K562 (cell line): ENCODE measurements around the gene NSG2. TPM values are rescaled to one million over a fixed set of nuclear protein-coding genes. Genes with fewer than 3 reads are reported as not detected.

Source experiments
- ATAC-seq: fragments of 200-7000 bp; cut with Tn5 transposase; 3 replicates; pipeline ENCODE4 v1.9.1; 2020; ENCODE audit warnings: moderate library complexity
- BruUV-seq: library from RNA; stranded (reverse); fragments of 400-500 nt; replicated peaks from 2 replicates; lab custom pipeline; 2021; lab: Mats Ljungman, UMichigan
- CTCF ChIA-PET: fragments of 300-600 bp; formaldehyde crosslinking; extraction: SDS; loops from one replicate; lab custom pipeline; 2021; ENCODE audit warnings: low intra/inter-chr PET ratio; lab: Yijun Ruan, JAX
- POLR2A ChIA-PET: fragments of 300-600, 350-650 bp; sonication (Branson Sonifier 250); formaldehyde crosslinking; extraction: SDS; loops from one replicate; lab custom pipeline; 2021; ENCODE audit warnings: antibody characterized with exemption, inconsistent platforms; lab: Yijun Ruan, JAX
- DNase-seq, 4 experiments: peaks; one replicate each; pipeline versions ENCODE4 v3.0.0 to v3.0.0-alpha.2; 2011 to 2018; ENCODE audit warnings: low spot score in 3 of 4, mixed read lengths in 3 of 4; ENCODE audit errors: extremely low read depth in 1 of 4
- FAIRE-seq: peaks from 2 replicates; lab custom pipeline; 2011; peaks lifted over from hg19 to GRCh38; lab: Jason Lieb, UNC
- H2AFZ ChIP-seq: 2 replicates; pipeline ENCODE4 v1.6.0; 2011; ENCODE audit warnings: low read depth, low read length, control low read depth, inconsistent platforms
- H3K27ac ChIP-seq: fragments of 200-600 bp; 3 replicates; pipeline ENCODE4 v1.8.0; 2011; ENCODE audit warnings: low read depth, mild to moderate bottlenecking, control low read depth, inconsistent platforms, low read length, moderate library complexity, mixed read lengths; ENCODE audit errors: extremely low read depth
- H3K27me3 ChIP-seq, 2 experiments: fragments of 300-600 bp in 1 of 2; 2 replicates in 1 of 2; 3 replicates in 1 of 2; pipeline versions ENCODE4 v1.6.0 to v1.8.0; 2011; ENCODE audit warnings: inconsistent platforms in 2 of 2, low read length in 2 of 2, mild to moderate bottlenecking in 1 of 2, mixed read lengths in 1 of 2, moderate library complexity in 1 of 2; ENCODE audit not compliant: control insufficient read depth in 2 of 2, insufficient read depth in 2 of 2
- H3K36me3 ChIP-seq: fragments of 300-600 bp; 3 replicates; pipeline ENCODE4 v1.8.0; 2011; ENCODE audit warnings: mild to moderate bottlenecking, low read length, inconsistent platforms; ENCODE audit not compliant: control insufficient read depth, insufficient read depth
- H3K4me1 ChIP-seq, 2 experiments: fragments of 200-600 bp in 1 of 2; replicated peaks in 1 of 2; 2 replicates in 1 of 2; 3 replicates in 1 of 2; pipeline versions ENCODE4 v1.5.1 to v1.8.0; 2011; ENCODE audit warnings: inconsistent platforms in 2 of 2, low read length in 2 of 2, mild to moderate bottlenecking in 1 of 2, mixed read lengths in 1 of 2, moderate library complexity in 1 of 2; ENCODE audit not compliant: control insufficient read depth in 2 of 2, insufficient read depth in 2 of 2
- H3K4me2 ChIP-seq: 2 replicates; pipeline ENCODE4 v1.6.1; 2011; ENCODE audit warnings: low read length, control low read depth, inconsistent platforms, mixed read lengths; ENCODE audit not compliant: insufficient read depth
- H3K4me3 ChIP-seq: fragments of 200-600 bp; sonication (generic), shearing (Covaris generic); 2 replicates; pipeline ENCODE4 v1.5.1; 2016; ENCODE audit warnings: control low read depth, inconsistent platforms
- H3K79me2 ChIP-seq: fragments of 200-600 bp; 3 replicates; pipeline ENCODE4 v1.8.0; 2011; ENCODE audit warnings: low read length, inconsistent platforms; ENCODE audit not compliant: control insufficient read depth, insufficient read depth
- H3K9ac ChIP-seq, 2 experiments: 2 replicates each; pipeline versions ENCODE4 v1.6.0 to v1.6.1; 2011; ENCODE audit warnings: low read depth in 2 of 2, low read length in 2 of 2, control low read depth in 1 of 2, inconsistent platforms in 1 of 2, mild to moderate bottlenecking in 1 of 2, mixed read lengths in 1 of 2; ENCODE audit not compliant: insufficient read depth in 1 of 2
- H3K9me1 ChIP-seq: one replicate; pipeline ENCODE4 v1.6.0; 2011; ENCODE audit warnings: inconsistent platforms, mild to moderate bottlenecking, low read length, moderate library complexity; ENCODE audit not compliant: control insufficient read depth, insufficient read depth
- H3K9me3 ChIP-seq: replicated peaks from 2 replicates; pipeline ENCODE4 v1.5.1; 2011; ENCODE audit warnings: low read depth, low read length, inconsistent platforms; ENCODE audit not compliant: control insufficient read depth, insufficient read depth
- H4K20me1 ChIP-seq: replicated peaks from 2 replicates; pipeline ENCODE4 v1.6.1; 2011; ENCODE audit warnings: low read length, inconsistent platforms, mixed read lengths; ENCODE audit not compliant: control insufficient read depth, insufficient read depth
- C11orf30 ChIP-seq: fragments of 450-650 bp; IDR thresholded peaks from 2 replicates; pipeline ENCODE4 v1.6.1; 2016; ENCODE audit warnings: low read depth, mild to moderate bottlenecking
- CBFA2T2 ChIP-seq: fragments of 450-650 bp; conservative IDR thresholded peaks from 2 replicates; pipeline ENCODE4 v1.6.1; 2017; ENCODE audit warnings: mild to moderate bottlenecking
- MAFF ChIP-seq: IDR thresholded peaks from 2 replicates; pipeline ENCODE4 v1.6.1; 2012; ENCODE audit warnings: low read length, improper control_type of control experiment
- MAFK ChIP-seq: IDR thresholded peaks from 2 replicates; pipeline ENCODE4 v1.6.1; 2011; ENCODE audit warnings: low read length, improper control_type of control experiment
- PHF21A ChIP-seq: fragments of 450-650 bp; IDR thresholded peaks from 2 replicates; pipeline ENCODE4 v1.6.1; 2017; ENCODE audit warnings: low read depth, borderline replicate concordance
- WGBS: fragments of 100-300 bp; shearing (Covaris generic); methylation state at CpG from one replicate; pipeline ENCODE4 v1.1.6; 2016; ENCODE audit warnings: low coverage, mixed read lengths; ENCODE audit not compliant: insufficient coverage; ENCODE audit errors: missing lambda C conversion rate; 5-methylcytosine and 5-hydroxymethylcytosine counted together
- in situ Hi-C: fragments of 300-500 bp; cut with MboI; formaldehyde crosslinking; loops from 4 replicates; pipeline ENCODE4 v1.15.0; 2018; ENCODE audit warnings: inconsistent platforms, mixed read lengths
- intact Hi-C: fragments of 100-400 bp; cut with micrococcal nuclease; formaldehyde crosslinking; loops from 2 replicates; pipeline ENCODE4 v1.14.2; 2022
- polyA plus RNA-seq, 8 experiments: library from polyadenylated mRNA; depleted of rRNA in 4 of 8; stranded (reverse) in 5 of 8; unstranded in 3 of 8; fragments of >200 nt; fragmentation: Nextera tagmentation in 2 of 8; fragmentation: Illumina TruSeq in 1 of 8; extraction: Ambion mirVana in 2 of 8; extraction: Trizol in 1 of 8; gene quantifications; 2 replicates each; pipeline versions ENCODE4 v1.2.1 to v1.2.3, GENCODE V29; 2011 to 2014; ENCODE audit warnings: inconsistent platforms in 1 of 8, missing spikeins in 1 of 8
- total RNA-seq, 7 experiments: library from RNA; depleted of rRNA in 6 of 7; stranded (reverse); fragments of >200 nt in 6 of 7; fragmentation: Illumina TruSeq in 2 of 7; extraction: Trizol in 2 of 7; gene quantifications; 2 replicates each; pipeline versions ENCODE4 v1.2.1 to v1.2.3, GENCODE V29; 2011 to 2021; ENCODE audit warnings: low replicate concordance in 1 of 7
- TF ChIP-seq, protein P1 (sequence below): fragments of 450-650 bp; IDR thresholded peaks from 2 replicates; pipeline ENCODE4 v1.6.1; 2018; ENCODE audit not compliant: partially characterized antibody
- TF ChIP-seq, protein P2 (sequence below): fragments of 250-450 bp; sonication (Bioruptor Pico); IDR thresholded peaks from 2 replicates; pipeline ENCODE4 v1.4.0; 2020; ENCODE audit warnings: mild to moderate bottlenecking, moderate library complexity, borderline replicate concordance
- TF ChIP-seq, protein P3 (sequence below): fragments of 450-650 bp; IDR thresholded peaks from 2 replicates; pipeline ENCODE4 v1.6.1; 2016; ENCODE audit warnings: missing biosample characterization, missing genetic modification characterization

NSG2 gene
- total and polyA plus RNA-seq, 9 of the 15 experiments (the other 6 are each of a cell fraction or from before 2014, with no cell fraction given), result not detected

DNA sequence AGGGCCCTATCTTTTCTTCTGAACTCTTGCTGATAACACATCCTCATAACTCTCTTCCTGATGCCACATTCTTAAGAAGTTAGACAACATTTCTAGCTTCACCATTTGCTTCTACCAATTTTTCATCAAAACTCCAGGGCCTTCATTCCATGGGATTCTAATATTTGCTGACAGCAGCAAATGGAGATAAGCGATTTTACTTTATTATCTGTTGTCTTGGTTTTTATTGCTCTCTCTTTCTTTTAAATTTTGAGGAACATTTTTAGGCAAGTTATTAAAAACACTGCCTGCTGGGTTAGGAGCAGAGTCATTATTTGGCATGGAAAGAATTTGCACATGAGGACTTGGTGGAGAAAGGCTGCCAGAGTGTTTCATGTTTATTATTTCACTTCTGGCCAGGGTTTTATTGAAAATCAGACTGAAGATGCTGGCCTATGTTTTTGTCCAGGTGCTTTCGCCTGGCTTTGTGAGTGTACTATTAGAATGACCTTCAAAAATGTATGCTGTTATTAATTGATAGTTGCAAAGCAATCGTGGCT lies 27.7 kb downstream of the NSG2 start:
- no peak for DNase-seq
- intact Hi-C loops, result no loop called here
- no TSS peak for BruUV-seq
- Histone ChIP-seq H3K4me3 (no peak overlapping the region), H2AFZ (no peak overlapping the region), H4K20me1 (no peaks in the 10 kb centered on the region), H3K79me2 (no peaks in the 10 kb centered on the region), H3K9me1 (no peaks in the 10 kb centered on the region), H3K36me3 (no peaks in the 10 kb centered on the region), H3K27me3 (peaks cover 9 to 38% of the 10 kb centered on the region in 2 experiments; a peak in 4 of 5 replicates), H3K9me3 (no peaks in the 10 kb centered on the region), H3K27ac (no peak overlapping the region), H3K4me1 (no peaks in the 10 kb centered on the region; a peak in 1 of 5 replicates), H3K4me2 (no peak overlapping the region), H3K9ac (no peak overlapping the region)
- ChIA-PET CTCF (no interaction called here), POLR2A (no interaction called here)
- 0% methylated on average over 3 of the region's 3 CpGs for WGBS
- peak; percentile 22; the same call in 1 of the 2 replicates for TF ChIP-seq MAFF
- TF ChIP-seq, protein P1, sequence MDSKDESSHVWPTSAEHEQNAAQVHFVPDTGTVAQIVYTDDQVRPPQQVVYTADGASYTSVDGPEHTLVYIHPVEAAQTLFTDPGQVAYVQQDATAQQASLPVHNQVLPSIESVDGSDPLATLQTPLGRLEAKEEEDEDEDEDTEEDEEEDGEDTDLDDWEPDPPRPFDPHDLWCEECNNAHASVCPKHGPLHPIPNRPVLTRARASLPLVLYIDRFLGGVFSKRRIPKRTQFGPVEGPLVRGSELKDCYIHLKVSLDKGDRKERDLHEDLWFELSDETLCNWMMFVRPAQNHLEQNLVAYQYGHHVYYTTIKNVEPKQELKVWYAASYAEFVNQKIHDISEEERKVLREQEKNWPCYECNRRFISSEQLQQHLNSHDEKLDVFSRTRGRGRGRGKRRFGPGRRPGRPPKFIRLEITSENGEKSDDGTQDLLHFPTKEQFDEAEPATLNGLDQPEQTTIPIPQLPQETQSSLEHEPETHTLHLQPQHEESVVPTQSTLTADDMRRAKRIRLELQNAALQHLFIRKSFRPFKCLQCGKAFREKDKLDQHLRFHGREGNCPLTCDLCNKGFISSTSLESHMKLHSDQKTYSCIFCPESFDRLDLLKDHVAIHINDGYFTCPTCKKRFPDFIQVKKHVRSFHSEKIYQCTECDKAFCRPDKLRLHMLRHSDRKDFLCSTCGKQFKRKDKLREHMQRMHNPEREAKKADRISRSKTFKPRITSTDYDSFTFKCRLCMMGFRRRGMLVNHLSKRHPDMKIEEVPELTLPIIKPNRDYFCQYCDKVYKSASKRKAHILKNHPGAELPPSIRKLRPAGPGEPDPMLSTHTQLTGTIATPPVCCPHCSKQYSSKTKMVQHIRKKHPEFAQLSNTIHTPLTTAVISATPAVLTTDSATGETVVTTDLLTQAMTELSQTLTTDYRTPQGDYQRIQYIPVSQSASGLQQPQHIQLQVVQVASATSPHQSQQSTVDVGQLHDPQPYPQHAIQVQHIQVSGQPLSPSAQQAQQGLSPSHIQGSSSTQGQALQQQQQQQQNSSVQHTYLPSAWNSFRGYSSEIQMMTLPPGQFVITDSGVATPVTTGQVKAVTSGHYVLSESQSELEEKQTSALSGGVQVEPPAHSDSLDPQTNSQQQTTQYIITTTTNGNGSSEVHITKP, result no peak
- no peak for TF ChIP-seq CBFA2T2
- 0 out of 2 replicates have a peak, but pooled peaks have one; percentile 23 for TF ChIP-seq C11orf30
- TF ChIP-seq, protein P2, sequence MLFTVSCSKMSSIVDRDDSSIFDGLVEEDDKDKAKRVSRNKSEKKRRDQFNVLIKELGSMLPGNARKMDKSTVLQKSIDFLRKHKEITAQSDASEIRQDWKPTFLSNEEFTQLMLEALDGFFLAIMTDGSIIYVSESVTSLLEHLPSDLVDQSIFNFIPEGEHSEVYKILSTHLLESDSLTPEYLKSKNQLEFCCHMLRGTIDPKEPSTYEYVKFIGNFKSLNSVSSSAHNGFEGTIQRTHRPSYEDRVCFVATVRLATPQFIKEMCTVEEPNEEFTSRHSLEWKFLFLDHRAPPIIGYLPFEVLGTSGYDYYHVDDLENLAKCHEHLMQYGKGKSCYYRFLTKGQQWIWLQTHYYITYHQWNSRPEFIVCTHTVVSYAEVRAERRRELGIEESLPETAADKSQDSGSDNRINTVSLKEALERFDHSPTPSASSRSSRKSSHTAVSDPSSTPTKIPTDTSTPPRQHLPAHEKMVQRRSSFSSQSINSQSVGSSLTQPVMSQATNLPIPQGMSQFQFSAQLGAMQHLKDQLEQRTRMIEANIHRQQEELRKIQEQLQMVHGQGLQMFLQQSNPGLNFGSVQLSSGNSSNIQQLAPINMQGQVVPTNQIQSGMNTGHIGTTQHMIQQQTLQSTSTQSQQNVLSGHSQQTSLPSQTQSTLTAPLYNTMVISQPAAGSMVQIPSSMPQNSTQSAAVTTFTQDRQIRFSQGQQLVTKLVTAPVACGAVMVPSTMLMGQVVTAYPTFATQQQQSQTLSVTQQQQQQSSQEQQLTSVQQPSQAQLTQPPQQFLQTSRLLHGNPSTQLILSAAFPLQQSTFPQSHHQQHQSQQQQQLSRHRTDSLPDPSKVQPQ (CRISPR knock-in tag), result no peak
- TF ChIP-seq PHF21A, result no peak
- TF ChIP-seq MAFK, result peak; percentile 12; the same call in 1 of the 2 replicates
- TF ChIP-seq, protein P3, sequence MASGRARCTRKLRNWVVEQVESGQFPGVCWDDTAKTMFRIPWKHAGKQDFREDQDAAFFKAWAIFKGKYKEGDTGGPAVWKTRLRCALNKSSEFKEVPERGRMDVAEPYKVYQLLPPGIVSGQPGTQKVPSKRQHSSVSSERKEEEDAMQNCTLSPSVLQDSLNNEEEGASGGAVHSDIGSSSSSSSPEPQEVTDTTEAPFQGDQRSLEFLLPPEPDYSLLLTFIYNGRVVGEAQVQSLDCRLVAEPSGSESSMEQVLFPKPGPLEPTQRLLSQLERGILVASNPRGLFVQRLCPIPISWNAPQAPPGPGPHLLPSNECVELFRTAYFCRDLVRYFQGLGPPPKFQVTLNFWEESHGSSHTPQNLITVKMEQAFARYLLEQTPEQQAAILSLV (tag), result no peak
- FAIRE-seq, result no peak
- in situ Hi-C loops, result no loop called here
- ATAC-seq, result no peak
